ENCODE measurements around the gene CSMD2. TPM values are rescaled to one million over a fixed set of nuclear protein-coding genes. Genes with fewer than 3 reads are reported as not detected.

The CSMD2 gene
- total RNA-seq, 3 donors from 2014 or later, result 0.12 to 0.41 (median 0.28) TPM

GRCh38 chr1:33548721-33549120 lies 616.3 kb downstream of the CSMD2 start:
- no peak overlapping the region for H3K4me3 ChIP-seq
- intact Hi-C loops (cut with DNase I, micrococcal nuclease), result no loop called here
- DNase-seq, result no peak
- no peaks in the 10 kb centered on the region for H3K4me1 ChIP-seq (ENCODE audit: low read depth)
- no peak for ATAC-seq
- H3K9me3 ChIP-seq, result peaks cover 8% of the 10 kb centered on the region
- TF ChIP-seq, protein P1, sequence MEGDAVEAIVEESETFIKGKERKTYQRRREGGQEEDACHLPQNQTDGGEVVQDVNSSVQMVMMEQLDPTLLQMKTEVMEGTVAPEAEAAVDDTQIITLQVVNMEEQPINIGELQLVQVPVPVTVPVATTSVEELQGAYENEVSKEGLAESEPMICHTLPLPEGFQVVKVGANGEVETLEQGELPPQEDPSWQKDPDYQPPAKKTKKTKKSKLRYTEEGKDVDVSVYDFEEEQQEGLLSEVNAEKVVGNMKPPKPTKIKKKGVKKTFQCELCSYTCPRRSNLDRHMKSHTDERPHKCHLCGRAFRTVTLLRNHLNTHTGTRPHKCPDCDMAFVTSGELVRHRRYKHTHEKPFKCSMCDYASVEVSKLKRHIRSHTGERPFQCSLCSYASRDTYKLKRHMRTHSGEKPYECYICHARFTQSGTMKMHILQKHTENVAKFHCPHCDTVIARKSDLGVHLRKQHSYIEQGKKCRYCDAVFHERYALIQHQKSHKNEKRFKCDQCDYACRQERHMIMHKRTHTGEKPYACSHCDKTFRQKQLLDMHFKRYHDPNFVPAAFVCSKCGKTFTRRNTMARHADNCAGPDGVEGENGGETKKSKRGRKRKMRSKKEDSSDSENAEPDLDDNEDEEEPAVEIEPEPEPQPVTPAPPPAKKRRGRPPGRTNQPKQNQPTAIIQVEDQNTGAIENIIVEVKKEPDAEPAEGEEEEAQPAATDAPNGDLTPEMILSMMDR (IDR thresholded peaks at IDR 0.05), result no peak
- H3K36me3 ChIP-seq (ENCODE audit: low read depth), result no peaks in the 10 kb centered on the region

DNA sequence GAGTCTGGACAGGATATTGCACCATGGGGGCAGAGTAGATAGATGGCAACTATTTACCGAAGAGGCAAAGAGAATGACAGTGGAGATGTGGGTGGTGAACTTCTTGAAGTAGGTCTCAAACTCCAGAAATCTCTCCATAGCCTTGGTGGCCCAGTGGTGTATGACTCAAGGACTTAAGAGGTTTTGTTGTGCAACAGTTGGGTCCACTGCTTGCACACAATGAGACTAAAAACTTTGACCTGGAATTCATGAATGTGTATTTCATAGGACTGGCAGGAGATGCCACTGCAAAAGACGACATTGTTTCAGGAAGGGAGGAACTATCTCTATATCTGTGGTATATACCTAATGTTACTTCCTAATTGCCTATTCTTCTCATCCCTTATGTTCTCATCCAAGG lies 616.7 kb downstream of the CSMD2 start:
- intact Hi-C loops (cut with DNase I, micrococcal nuclease), result no loop called here
- TF ChIP-seq, protein P1 (IDR thresholded peaks at IDR 0.05), result no peak

GRCh38 chr1:33547576-33547975 lies 617.5 kb downstream of the CSMD2 start:
- ATAC-seq (no peak), DNase-seq (no peak)
- Histone ChIP-seq H3K36me3 (ENCODE audit: low read depth) (no peaks in the 10 kb centered on the region), H3K4me3 (no peak overlapping the region), H3K9me3 (peaks cover 8% of the 10 kb centered on the region), H3K4me1 (ENCODE audit: low read depth) (no peaks in the 10 kb centered on the region)
- intact Hi-C loops (cut with DNase I, micrococcal nuclease), result no loop called here
- TF ChIP-seq, protein P1 (IDR thresholded peaks at IDR 0.05), result no peak

More for the DNA sequence above, 616.7 kb downstream of the CSMD2 start:
- no peak overlapping the region for H3K4me3 ChIP-seq
- no peak for ATAC-seq
- DNase-seq, result no peak
- H3K36me3 ChIP-seq (ENCODE audit: low read depth), result no peaks in the 10 kb centered on the region
- H3K9me3 ChIP-seq, result peaks cover 8% of the 10 kb centered on the region
- H3K4me1 ChIP-seq (ENCODE audit: low read depth), result no peaks in the 10 kb centered on the region

DNA sequence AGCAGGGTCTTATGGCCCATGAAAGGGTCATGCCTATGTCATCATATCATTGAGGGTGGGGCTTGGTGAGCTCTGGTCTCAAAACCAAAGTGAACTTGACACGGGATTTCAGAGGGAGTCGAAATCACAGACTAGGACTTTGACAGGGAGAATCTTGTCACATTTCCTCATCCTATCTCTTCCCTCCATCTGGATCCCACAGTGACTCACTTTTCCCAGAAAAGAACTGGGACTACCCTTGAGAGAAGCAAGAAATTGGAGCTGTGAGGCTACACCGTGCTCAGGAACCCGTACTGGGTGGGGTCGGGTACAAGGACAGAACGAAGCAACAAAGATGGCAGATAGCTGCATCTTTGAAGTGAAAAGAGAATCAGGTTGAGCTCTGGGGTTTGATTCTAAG lies 623.1 kb downstream of the CSMD2 start:
- Histone ChIP-seq H3K36me3 (ENCODE audit: low read depth) (no peaks in the 10 kb centered on the region), H3K4me1 (ENCODE audit: low read depth) (no peaks in the 10 kb centered on the region), H3K4me3 (no peak overlapping the region), H3K9me3 (no peaks in the 10 kb centered on the region)
- ATAC-seq, result no peak
- intact Hi-C loops (cut with DNase I, micrococcal nuclease), result no loop called here
- no peak for DNase-seq
- TF ChIP-seq, protein P1 (IDR thresholded peaks at IDR 0.05), result no peak

DNA sequence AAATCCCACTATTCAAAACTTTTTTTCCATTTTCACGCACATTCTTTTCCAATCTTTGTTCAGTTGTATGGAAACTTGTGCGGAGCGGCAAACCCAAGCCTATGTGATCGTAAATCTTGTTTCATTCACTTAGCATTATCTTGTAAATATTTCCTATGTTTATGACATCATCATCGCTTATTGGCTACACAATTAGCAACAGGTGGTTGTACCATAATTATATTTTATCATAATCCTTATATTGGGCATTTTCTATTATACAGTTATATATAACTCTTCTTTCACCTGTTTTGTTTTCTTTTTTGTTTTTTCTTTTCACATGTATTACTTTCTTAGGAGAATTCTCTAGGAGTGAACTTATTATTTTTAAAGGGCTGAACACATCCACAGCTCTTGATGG lies 627.1 kb downstream of the CSMD2 start:
- TF ChIP-seq, protein P1 (IDR thresholded peaks at IDR 0.05), result no peak
- no peaks in the 10 kb centered on the region for H3K9me3 ChIP-seq
- no peaks in the 10 kb centered on the region for H3K36me3 ChIP-seq (ENCODE audit: low read depth)
- intact Hi-C loops (cut with DNase I, micrococcal nuclease), result no loop called here
- no peak overlapping the region for H3K4me3 ChIP-seq
- DNase-seq (no peak), ATAC-seq (no peak)
- H3K4me1 ChIP-seq (ENCODE audit: low read depth), result no peaks in the 10 kb centered on the region

- DNase-seq, result no peak
- no peaks in the 10 kb centered on the region for H3K4me1 ChIP-seq (ENCODE audit: low read depth)
- no peak overlapping the region for H3K4me3 ChIP-seq
- ATAC-seq, result no peak
- H3K36me3 ChIP-seq (ENCODE audit: low read depth), result no peaks in the 10 kb centered on the region
- intact Hi-C loops (cut with DNase I, micrococcal nuclease), result no loop called here
- no peaks in the 10 kb centered on the region for H3K9me3 ChIP-seq
- TF ChIP-seq, protein P1 (IDR thresholded peaks at IDR 0.05), result no peak
Observed at GRCh38 chr1:33535334-33535733, 629.7 kb downstream of the CSMD2 start.

All from mucosa of descending colon (tissue), 3 donors.